Kidney tubule cell (primary cell): ENCODE data around the gene SLC6A1.

ENCODE experiments used
- DNase-seq: peaks from one replicate; pipeline ENCODE4 v3.0.0-alpha.2; 2018; ENCODE audit warnings: low spot score

The SLC6A1 gene

DNA sequence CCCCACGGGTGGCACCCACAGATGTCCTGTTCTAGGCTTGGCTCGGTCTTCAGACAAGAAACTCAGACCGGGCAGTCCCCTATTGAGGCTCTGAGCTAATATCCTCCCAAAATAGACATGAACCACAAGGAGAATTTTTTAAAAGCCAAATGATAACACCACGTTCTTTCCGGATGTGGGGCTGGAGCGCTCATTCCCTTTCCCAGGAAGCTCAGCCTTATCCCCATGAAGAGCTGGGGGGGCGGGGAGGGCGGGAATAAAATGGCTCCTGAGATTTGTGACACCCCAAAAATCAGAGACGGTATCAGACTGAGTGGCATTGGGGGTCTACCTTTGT lies 1.1 kb downstream of the SLC6A1 start:
- DNase-seq = no peak

DNA sequence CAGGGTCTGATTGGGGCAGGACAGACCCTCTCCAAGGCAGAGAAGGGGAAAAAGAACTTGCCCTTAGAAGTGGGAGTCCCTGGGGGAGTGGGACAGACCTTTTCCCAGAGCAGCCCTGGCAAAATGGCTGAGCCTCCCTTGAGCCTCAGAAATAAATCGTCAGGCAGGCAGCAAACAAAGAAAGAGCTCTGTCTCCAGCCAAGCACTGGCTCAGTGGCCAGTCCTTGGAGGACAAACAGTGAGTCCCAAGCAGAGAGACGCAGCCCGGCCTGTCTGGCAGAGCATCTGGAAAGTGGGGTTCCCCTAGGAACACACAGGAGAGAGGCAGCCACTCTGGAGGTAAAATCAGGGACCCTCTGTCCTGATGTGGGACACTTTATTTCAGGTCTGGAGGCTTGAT lies 1.8 kb downstream of the SLC6A1 start:
- DNase-seq = no peak

DNA sequence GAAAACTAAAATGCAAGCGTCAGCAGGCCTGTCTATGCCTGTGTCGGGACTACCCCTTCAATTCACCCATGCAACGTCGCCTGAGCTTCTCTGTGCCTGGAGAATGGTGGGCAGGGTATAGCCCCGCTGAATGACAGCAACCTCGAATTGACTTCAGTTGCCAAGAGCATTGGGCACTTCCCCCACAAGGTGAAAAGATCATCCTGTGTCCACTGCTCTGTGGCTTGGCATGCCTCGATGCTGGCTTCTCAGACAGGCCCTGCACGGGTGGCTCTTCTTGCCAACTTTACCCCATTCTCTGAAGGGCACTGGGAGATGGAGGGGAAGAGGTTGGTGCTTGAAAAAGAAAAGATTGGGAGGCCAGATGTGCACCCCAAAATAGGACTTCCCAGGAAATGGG lies 3.3 kb downstream of the SLC6A1 start:
- DNase-seq = no peak

DNA sequence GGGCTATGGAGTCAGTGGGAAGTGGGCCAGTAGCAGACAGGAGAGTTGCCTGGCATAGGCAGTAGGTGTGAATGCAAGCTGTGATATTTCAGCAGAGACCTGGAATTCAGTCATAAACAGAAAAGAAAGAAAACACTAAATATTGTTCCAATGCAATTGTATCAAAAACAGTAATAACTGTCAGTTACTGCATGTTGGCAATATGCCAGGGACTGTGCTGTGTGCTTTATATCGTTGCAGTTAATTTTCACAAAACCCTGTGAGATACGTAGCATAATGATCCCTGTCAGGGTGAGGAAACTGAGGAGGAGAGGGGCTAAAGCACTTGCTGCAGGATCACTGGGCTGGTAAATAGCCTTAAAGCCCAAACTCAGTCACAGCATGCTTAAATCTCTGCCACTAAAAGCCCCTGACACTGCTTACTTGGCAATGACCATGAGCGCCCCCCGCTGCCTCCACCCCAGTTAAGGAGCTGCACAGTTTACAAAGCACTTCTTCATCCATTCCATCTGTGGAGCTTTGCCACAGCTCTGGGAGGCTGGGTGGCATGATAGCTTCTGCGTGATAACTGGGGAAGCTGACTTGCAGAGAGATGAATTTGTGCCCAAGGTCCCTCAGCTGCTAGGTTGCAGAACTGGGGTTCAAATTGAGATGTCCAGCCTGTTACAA lies 3.9 kb downstream of the SLC6A1 start:
- DNase-seq = no peak

DNA sequence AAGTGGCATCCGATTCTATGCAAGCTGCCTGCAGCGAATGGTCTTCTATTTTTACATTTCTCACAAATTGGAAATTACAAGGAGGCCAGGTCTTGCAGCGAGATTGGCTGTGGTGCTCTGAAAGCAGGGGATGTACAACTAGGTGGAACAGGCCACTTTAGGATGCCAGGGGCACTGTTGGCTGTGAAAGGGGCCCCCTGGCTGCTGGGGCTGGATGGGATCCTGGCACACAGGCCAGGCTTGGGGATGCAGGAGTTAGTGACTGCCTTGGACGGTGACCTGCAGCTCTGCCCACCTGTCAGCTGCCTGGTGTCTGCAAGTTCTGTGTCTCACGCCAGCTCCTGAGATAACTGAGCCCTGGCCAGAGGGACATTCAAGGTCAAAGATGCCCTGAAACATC lies 4.6 kb downstream of the SLC6A1 start:
- DNase-seq = no peak

DNA sequence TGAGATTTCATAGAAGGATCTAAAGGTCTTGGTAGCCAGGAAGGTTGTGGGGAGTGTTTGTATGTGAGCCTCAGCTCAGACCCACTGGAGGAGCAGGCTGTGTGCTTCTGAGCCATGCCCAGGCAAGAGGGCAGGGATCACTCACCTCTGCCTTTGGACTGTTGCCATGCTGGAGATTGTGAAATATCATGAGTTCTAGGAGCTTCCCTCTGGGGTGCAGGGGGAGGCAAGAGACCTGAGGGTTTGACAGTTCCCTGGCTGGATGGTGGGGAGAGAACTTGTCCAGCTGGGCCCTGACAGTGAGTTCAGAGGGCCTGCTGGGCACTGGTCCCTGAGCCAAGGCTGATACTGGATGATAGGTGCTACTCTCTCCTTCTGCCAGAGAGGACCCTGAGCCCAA lies 6.0 kb downstream of the SLC6A1 start:
- no peak for DNase-seq

DNA sequence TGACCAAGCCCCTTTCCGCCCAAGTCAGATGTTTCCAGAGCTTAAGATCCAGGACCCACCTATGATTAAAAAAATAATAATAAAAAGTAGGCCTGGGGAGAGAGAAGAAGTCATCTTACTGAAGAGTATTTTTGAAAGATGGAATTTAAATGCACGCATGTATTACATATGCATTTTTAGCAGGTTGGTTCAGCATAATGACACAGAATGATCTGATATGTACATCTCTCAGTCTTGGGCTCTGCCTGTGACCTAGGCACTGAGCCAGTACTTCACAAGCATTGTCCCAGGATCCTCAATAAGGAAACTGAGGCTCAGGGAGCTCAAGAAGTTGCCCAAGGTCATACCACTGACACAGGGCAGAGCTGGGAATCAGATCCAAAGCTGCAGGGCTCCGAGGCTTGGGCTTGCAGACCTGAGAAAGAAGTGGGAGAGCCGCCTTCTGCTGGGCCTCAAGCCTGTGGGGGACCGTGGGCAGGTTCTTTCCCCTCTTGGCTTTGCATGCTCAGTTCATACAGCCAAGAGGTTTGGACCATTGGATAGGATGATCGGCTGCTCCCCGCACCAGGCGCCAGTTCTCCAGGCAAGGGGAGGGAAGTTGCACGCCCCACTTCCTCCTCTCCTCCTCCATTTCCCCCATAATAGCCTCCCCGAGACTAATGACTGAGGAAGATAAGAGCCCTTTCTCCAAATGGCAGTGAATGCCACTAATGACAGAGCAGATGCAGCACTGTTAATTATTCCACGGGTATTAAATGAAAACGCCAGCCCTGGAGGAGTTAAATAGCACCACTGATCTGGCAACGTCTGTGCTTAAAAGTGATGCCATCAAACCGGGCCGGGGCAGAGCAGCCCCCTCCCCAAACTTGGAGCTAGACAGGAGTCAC lies 6.9 kb downstream of the SLC6A1 start:
- no peak for DNase-seq

DNA sequence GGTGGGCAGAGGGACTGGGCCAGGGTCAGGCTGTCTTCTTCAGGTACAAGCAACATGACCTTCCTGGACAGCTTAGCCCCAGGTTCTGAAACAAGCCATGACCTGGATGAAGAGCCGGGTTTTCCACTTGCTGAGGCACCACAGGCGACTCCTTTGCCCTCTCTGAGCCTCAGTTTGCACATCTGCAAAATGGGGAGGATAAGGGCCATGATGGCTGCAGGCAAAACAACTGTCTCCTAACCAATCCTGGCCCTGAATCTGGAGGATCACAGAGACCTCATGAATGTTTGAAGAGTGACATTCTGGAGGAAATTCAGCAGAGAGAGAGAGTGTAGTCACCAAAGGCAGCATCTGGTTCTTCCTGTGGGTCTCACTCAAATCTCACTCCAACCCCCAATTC lies 8.0 kb downstream of the SLC6A1 start:
- no peak for DNase-seq

DNA sequence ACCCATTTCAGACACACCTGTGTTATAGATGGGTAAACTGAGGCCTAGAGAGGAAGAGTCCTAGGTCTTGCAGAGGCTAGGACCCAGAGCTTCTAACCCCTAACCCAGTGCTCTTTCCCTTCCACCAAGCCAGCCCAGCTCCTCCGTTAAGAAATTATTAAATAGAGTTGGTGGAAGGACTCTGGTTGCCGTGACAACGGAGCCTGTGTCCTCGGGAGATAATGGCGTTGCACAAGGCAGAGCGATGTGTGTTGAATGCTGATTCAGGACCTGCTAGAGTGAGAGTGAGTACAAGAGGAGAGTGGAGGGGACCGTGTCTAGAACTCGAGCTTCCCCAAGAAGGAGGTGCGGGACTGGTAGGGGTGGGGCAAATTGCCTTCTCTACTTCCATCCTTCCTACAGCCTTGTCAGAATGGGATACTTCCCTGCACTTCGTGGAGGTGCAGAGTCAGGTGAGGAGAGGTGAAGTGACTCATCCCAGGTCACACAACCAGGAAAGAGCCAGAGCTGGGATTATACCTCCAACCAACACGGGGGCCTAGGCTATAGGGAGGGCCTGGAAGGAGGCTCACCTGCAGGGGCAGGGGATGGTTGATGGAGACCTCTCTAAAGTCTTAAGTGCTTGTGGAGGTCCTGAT lies 8.6 kb downstream of the SLC6A1 start:
- DNase-seq = peak; percentile 33

DNA sequence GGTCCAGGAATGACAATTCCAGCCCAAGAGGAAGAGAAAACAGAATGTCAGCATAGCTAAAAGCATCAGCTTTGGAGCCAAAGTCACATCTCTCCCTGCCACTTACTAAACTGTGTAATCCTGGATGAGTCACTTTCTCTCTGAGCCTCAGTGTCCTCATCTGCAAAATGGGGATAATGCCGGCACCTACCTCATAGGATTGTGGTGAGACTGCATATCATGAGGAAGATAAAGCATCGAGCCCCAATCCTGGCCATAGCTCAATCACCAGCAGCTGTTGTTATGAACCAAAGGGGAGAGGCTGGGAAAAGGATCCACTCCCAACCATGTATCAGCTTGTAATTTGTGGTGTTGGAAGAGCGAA lies 9.1 kb downstream of the SLC6A1 start:
- DNase-seq = no peak

DNA sequence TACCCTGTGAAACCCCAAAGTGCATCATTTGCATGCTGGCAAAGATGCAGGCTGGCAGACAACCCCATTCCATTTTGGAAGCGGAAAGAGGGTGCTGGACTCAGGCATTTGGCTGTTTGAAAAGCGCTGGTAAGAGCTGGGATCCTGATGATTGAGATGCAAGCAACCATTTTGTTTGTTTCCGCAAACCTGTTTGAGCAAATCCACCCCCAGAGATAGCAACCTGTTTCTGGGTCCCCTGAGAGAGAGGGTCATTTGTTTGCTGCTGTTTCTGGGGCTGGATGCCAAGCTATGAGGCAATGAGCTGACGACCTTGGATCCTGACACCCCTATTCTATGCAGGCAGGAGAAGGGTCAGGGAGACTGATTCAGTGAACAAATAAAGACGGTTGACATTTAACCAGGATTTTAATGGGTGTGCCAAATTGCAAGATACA lies 9.8 kb downstream of the SLC6A1 start:
- no peak for DNase-seq

DNA sequence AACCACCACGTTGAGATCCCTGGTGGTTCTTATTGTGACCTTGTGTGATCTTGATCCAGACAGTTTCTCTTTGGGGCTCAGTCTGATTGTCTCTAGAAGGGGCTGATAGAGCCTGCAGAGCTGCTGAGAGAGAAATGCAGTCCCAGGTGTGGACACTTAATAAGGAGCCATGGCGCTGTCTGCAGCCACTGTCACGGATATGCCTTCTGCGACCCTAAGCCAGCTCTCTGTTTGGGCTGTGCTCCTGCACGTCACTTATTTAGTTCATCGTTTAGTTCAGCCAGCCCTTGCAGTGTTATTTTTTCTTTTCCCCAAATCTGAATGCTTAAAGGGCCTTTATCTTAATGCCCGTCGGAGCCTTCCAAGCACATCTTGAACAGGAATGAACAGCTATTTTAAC lies 12.0 kb downstream of the SLC6A1 start:
- DNase-seq = no peak

DNA sequence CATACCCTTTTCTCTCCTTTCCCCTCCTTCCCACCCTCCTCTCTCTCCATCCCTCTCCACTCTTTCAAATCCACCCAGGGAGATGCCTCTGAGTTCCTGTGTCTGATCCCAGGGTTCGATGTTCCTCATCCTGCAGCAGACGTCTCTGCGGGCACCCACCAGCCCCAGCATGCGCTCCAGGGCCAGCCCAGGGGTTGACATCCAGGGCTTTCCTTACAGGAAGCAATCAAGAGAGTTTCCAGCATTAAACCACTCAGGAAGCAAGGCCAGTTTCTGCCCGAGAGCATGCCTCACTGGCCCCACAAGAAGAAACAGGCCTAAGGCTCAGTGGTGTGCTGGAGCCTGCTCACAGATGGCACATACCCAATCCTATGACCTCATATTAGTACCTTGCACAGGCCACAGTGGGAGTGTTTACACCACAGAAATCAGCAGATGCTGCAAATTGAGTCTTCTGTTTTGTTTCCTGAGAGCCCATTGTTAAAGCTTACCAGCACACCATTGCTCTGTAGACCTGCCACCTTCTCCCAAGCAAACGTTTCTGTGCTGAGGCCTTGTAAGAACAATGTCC lies 13.2 kb downstream of the SLC6A1 start:
- no peak for DNase-seq

DNA sequence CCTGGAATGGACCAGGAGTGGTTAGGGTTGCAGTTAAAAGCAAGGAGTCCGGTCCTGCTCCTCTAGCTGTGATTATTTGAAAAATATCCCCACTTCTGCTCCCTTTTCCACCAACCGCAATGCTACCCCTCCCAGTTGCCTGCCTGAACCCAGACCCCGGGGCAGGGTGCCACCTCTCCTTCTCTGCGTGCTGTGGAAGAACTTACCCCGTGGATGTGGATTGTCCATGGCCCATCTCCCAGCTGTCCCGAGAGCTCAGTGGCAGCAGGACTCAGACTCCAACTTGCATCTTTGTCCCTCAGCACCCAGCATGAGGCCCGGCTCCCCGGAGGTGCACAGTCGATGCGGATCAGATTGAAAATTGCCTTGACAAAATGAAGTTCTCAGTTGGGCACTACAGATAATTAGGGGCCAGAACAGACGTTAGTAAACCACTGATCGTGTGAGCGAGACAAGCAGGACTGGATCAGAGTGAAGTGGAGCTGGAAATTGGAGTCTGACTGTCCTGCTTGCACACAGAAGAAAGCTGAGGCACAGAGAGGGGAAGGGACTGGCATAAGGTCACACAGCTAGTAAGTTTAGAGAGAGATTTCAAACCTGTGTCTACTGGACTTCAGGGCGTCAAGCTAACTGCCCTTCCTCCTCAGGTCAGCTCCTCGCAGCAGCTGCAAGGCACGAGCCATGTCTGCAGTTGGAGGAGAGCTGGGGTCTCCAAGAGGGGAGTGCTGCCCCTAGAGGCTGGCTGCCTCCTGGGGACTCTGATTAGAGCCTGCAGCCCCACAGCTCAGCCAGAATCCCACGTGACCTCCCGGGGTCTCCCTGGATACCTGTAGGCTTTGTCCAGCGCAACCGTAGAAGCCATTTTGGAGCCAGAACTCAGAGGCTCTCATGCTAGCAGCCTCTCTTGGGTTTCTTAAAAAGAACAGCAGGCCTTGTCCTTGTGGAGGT lies 14.7 kb downstream of the SLC6A1 start:
- no peak for DNase-seq

DNA sequence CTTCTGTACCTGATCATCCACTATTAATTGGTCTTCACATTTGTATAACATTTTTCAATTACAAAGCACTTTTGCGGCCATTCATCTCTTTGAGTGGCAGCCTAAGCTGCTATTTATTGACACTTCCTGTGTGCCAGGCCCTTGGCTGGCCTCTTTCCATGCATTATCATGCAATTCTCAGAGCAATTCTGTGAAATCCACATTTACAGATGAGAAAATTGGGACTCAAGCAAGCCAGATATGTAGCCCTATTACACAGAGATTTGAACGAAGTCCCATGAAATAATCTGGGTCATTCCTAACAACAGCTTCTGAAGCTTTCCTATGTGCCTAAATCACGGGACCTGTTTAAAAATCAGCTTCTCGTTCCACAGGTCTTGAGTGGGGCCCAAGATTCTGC lies 17.4 kb downstream of the SLC6A1 start:
- DNase-seq = no peak

DNA sequence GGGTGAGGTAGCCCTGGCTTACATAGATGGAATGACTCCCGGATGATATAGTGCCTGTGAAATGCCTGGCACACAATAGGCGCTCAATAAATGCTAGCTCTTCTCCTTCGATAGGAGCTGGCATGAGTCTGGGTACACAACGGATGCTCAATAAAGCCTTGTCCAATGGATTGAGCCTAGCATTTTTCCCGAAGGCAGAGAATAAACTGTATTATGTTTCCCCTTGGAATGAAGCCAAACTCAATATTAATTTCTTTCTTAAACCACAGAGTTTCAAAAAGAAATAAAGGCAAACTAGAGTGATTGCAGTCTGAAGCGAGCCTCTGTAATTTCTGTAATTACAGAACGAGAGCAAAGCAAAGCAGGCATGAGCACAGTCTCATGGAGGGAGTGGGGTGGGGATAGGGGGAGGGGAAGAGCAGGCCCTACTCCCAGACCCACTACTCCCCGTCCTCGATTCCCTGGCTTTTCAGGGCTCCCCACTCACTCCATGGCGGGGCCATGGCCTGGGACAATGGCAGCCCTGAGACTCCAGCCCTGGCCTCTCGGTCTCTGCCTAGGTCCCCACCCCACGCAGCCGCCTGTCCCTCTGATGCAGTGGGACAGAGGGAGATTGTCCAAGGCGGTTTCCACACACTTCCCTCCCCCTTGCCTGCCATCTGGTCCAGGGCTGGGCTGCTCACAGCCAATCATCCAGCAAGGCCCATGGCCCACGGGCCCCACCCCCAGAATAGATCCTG lies 18.0 kb downstream of the SLC6A1 start:
- DNase-seq = no peak

DNA sequence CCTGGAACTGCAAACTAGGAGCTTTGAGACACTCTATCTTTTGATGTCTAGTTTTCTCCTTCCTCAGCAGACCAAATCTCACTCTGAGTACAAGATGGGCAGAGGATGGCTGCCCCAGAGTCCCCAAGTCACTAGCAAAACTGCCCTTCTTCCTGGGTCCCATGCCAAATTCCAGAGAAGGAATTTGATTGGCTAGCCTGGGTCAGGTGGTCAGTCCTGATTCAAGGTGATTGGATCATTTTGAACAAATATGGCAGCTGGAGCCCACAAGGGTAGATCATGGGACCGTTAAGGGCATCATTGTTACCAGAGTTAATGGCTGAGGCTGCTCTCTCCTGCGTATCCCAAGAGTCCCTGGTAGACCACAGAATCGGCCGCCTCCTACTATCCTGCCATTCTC lies 21.7 kb downstream of the SLC6A1 start:
- no peak for DNase-seq

DNA sequence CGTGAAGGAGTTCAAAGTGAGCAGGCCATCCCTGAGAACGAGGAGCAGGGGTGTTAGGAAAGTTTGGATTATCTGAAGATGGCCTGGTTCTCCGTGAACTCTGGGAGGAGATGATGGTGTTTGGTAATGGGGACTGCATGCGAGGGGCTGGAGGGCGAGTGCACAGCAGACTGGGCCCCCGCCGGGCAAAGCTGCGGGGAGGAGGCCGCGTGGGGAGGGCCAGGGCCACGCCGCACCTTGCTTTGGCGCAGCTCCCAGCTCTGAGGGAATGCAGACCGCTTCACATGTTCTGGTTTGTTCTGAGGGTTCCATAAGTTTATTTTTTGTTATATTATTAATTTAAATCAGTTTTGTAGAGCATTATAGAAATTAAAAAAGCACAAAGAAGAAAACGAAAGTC lies 22.2 kb downstream of the SLC6A1 start:
- no peak for DNase-seq

DNA sequence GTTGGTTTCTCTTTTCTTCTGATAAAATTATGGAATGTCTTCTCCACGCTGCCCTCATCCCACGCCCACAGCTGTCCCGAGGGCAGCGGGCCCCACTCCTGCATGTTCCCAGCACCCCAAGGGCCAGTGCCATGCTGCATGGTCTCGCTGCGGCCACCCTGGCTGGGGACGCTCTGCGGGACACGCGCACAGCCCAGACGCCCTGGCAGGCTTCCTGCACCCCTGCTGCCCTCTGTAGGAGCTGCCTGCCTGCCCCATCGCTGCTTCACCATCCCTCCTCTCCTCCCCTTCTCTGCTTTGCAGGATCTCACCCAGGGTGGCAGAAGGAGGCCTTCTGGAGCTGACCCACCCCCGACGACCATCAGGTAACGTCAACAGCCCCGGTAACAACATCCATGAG lies 22.8 kb downstream of the SLC6A1 start:
- DNase-seq = no peak

DNA sequence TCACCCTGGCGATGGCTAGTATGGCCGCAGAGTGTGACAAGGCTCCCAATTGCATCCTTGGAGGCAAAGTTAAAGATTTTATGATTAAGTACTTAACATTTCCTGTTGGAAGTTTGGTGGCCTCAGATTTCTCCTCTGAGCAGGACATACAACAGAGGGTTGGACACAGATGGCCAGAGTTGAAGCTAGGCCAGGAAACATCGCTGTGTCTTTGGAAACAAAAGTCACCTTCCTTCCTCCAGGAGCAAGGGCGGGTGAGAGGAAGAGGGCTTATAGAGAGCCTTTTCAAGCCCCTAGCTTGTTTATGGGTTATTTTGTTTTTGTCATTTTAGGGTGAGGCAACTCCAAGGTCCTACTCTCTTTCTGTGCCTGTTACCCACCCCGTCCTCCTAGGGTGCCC lies 24.2 kb downstream of the SLC6A1 start:
- DNase-seq = no peak

DNA sequence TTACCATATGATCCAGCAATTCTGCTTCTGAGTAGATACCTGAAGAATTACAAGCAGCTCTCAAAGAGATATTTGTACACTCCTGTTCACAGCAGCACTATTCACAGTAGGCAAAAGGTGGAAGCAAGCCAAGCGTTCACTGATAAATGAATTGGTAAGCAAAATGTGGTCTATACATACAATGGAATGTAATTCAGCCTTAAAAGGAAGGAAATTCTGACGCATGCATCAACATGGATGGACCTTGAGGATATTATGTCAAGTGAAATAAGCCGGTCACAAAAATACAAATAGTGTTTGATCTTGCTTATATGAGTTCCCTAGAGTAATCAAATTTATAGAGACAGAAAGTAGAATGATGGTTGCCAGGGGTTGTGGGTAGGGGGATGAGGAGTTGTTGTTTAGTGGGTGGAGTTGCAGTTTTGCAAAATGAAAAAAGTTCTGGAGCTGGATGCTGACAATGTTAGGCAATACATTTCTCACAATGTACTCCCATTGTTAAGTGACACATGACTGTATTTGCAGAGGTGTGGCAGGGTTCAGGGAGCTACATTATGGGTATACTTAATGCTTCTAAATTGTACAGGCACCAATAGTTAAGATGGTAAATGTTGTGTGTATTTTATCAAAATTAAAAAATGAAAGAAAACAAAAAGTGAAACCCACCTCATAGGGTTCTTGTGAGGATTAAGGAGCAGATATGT lies 26.7 kb downstream of the SLC6A1 start:
- DNase-seq = no peak
